Neural cell (in vitro differentiated cells): ENCODE data around the gene SERINC5. TPM values are rescaled to one million over a fixed set of nuclear protein-coding genes. Genes with fewer than 3 reads are reported as not detected.

ENCODE experiments used
- H2AFZ ChIP-seq: fragments of 200-600, 300-800 bp; sonication (generic), shearing (Covaris generic); 2 replicates; pipeline ENCODE4 v1.6.0; 2014; ENCODE audit warnings: low read depth, mild to moderate bottlenecking, antibody characterized with exemption, low read length, moderate library complexity
- H3F3A ChIP-seq: fragments of 200-600 bp; shearing (Covaris generic); 2 replicates; pipeline ENCODE4 v1.6.1; 2016; ENCODE audit warnings: mild to moderate bottlenecking, moderate library complexity, mixed read lengths, antibody characterized with exemption, low read length; ENCODE audit not compliant: insufficient read depth, poor library complexity, severe bottlenecking
- H3K27ac ChIP-seq: fragments of 200-600, 300-800 bp; sonication (generic), shearing (Covaris generic); 2 replicates; pipeline ENCODE4 v1.5.1; 2014; ENCODE audit warnings: mild to moderate bottlenecking, low read length, moderate library complexity
- H3K27me3 ChIP-seq: fragments of 300-800, 200-600 bp; sonication (generic), shearing (Covaris generic); 2 replicates; pipeline ENCODE4 v1.6.0; 2014; ENCODE audit warnings: mild to moderate bottlenecking, low read depth, low read length, moderate library complexity; ENCODE audit not compliant: insufficient read depth
- H3K36me3 ChIP-seq: fragments of 300-800, 200-600 bp; sonication (generic), shearing (Covaris generic); 2 replicates; pipeline ENCODE4 v1.5.1; 2014; ENCODE audit warnings: mild to moderate bottlenecking, antibody characterized with exemption, low read length, moderate library complexity; ENCODE audit not compliant: insufficient read depth
- H3K4me2 ChIP-seq: fragments of 300-800, 200-600 bp; sonication (generic), shearing (Covaris generic); 2 replicates; pipeline ENCODE4 v1.6.0; 2014; ENCODE audit warnings: mild to moderate bottlenecking, low read length
- H3K4me3 ChIP-seq: fragments of 300-800, 200-600 bp; sonication (generic), shearing (Covaris generic); 2 replicates; pipeline ENCODE4 v1.5.1; 2014; ENCODE audit warnings: mild to moderate bottlenecking, low read length, moderate library complexity
- H3K79me2 ChIP-seq: fragments of 200-600 bp; shearing (Covaris generic); replicated peaks from 2 replicates; pipeline ENCODE4 v1.6.0; 2014; ENCODE audit warnings: mild to moderate bottlenecking, low read length, moderate library complexity; ENCODE audit not compliant: insufficient read depth
- H3K9ac ChIP-seq: fragments of 300-800, 200-600 bp; sonication (generic), shearing (Covaris generic); 2 replicates; pipeline ENCODE4 v1.6.1; 2016; ENCODE audit warnings: mild to moderate bottlenecking, low read length, mixed read lengths
- H3K9me2 ChIP-seq: fragments of 200-600 bp; shearing (Covaris generic); 2 replicates; pipeline ENCODE4 v1.6.1; 2016; ENCODE audit warnings: mild to moderate bottlenecking, low read length, mixed read lengths; ENCODE audit not compliant: insufficient read depth
- H3K9me3 ChIP-seq: fragments of 200-600, 300-800 bp; sonication (generic), shearing (Covaris generic); 2 replicates; pipeline ENCODE4 v1.6.1; 2016; ENCODE audit warnings: mild to moderate bottlenecking, mixed run types, low read length, moderate library complexity, mixed read lengths
- H4K20me1 ChIP-seq: fragments of 200-600 bp; shearing (Covaris generic); 2 replicates; pipeline ENCODE4 v1.6.1; 2016; ENCODE audit warnings: mild to moderate bottlenecking, mixed run types; ENCODE audit not compliant: insufficient read depth
- EP300 ChIP-seq: fragments of 450-650 bp; conservative IDR thresholded peaks from 2 replicates; pipeline ENCODE4 v1.6.1; 2014; ENCODE audit warnings: antibody characterized with exemption, mild to moderate bottlenecking, moderate library complexity; ENCODE audit not compliant: poor library complexity, severe bottlenecking
- EZH2 ChIP-seq: fragments of 200-600, 300-800 bp; shearing (Covaris generic), sonication (generic); IDR thresholded peaks from 2 replicates; pipeline ENCODE4 v1.6.1; 2014; ENCODE audit warnings: antibody characterized with exemption, low read length, borderline replicate concordance, mild to moderate bottlenecking; ENCODE audit not compliant: insufficient read depth, poor library complexity, severe bottlenecking
- MXI1 ChIP-seq: fragments of 450-650 bp; conservative IDR thresholded peaks from 2 replicates; pipeline ENCODE4 v1.6.1; 2014; ENCODE audit warnings: antibody characterized with exemption, mild to moderate bottlenecking; ENCODE audit not compliant: poor library complexity, severe bottlenecking
- POLR2AphosphoS5 ChIP-seq: IDR thresholded peaks from 2 replicates; pipeline ENCODE4 v1.6.1; 2012
- RAD21 ChIP-seq: fragments of 450-650 bp; conservative IDR thresholded peaks from 2 replicates; pipeline ENCODE4 v1.6.1; 2014; ENCODE audit warnings: antibody characterized with exemption, mild to moderate bottlenecking, moderate library complexity
- SMC3 ChIP-seq: fragments of 450-650 bp; conservative IDR thresholded peaks from 2 replicates; pipeline ENCODE4 v1.6.1; 2014; ENCODE audit warnings: antibody characterized with exemption, mild to moderate bottlenecking, moderate library complexity; ENCODE audit not compliant: poor library complexity
- TAF1 ChIP-seq: IDR thresholded peaks from 2 replicates; pipeline ENCODE4 v1.6.1; 2012; ENCODE audit warnings: low read depth
- polyA plus RNA-seq: library from polyadenylated mRNA; depleted of rRNA; stranded (reverse); fragments of >200 nt; gene quantifications from 2 replicates; pipeline ENCODE4 v1.2.3, GENCODE V29; 2014
- TF ChIP-seq, protein P1 (sequence below): IDR thresholded peaks from 2 replicates; pipeline ENCODE4 v1.6.1; 2012; ENCODE audit warnings: borderline replicate concordance
- TF ChIP-seq, protein P2 (sequence below): fragments of 450-650 bp; IDR thresholded peaks from 2 replicates; pipeline ENCODE4 v1.5.1; 2014; ENCODE audit warnings: antibody characterized with exemption, mild to moderate bottlenecking, moderate library complexity; ENCODE audit not compliant: poor library complexity, severe bottlenecking

The SERINC5 gene
- polyA plus RNA-seq, 1 donor from 2014 or later = 5.8 TPM

DNA sequence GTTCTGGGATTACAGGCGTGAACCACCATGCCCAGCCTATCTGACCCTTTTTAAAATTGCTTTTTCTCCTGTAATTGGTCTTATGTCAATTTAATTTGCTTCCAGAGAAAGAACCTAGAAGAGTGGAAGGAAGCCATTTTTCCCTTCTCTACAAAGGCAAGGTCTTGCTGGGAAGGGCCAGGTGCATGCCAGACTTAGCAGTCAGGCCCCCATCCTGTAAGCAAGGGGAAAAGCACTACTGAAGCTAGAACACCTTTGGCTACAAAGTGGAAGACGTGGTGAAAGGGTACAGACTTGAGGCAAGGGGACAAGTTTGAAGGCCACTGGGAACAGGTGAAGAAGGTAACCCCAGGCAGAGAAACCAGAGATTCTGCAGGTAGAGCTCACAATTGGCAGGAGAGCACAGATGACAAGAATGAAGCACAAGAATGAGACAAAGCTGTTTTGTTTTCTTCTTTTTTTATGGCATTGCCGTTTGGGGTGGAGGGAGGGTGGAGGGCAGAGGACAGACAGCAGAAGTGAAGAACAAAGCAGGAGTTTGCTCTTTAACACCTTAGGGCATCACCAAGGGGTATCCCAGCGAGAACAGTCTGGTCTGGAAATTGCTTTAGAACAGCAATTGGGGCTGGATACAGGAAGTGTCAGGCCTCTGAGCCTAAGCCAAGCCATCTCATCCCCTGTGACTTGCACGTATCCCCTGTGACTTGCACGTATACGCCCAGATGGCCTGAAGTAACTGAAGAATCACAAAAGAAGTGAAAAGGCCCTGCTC is 72.9 kb downstream of the SERINC5 start:
- H3K9ac ChIP-seq = no peak overlapping the region
- H3K79me2 ChIP-seq = no peaks in the 10 kb centered on the region
- no peak overlapping the region for H3K27ac ChIP-seq
- H3K4me3 ChIP-seq = no peak overlapping the region
- H4K20me1 ChIP-seq = no peaks in the 10 kb centered on the region
- H3K9me2 ChIP-seq = no peaks in the 10 kb centered on the region
- no peaks in the 10 kb centered on the region for H3F3A ChIP-seq
- H3K9me3 ChIP-seq = no peaks in the 10 kb centered on the region
- no peak overlapping the region for H3K4me2 ChIP-seq
- H3K27me3 ChIP-seq = no peaks in the 10 kb centered on the region
- no peaks in the 10 kb centered on the region for H3K36me3 ChIP-seq
- H2AFZ ChIP-seq = no peak overlapping the region
- TF ChIP-seq, protein P1, sequence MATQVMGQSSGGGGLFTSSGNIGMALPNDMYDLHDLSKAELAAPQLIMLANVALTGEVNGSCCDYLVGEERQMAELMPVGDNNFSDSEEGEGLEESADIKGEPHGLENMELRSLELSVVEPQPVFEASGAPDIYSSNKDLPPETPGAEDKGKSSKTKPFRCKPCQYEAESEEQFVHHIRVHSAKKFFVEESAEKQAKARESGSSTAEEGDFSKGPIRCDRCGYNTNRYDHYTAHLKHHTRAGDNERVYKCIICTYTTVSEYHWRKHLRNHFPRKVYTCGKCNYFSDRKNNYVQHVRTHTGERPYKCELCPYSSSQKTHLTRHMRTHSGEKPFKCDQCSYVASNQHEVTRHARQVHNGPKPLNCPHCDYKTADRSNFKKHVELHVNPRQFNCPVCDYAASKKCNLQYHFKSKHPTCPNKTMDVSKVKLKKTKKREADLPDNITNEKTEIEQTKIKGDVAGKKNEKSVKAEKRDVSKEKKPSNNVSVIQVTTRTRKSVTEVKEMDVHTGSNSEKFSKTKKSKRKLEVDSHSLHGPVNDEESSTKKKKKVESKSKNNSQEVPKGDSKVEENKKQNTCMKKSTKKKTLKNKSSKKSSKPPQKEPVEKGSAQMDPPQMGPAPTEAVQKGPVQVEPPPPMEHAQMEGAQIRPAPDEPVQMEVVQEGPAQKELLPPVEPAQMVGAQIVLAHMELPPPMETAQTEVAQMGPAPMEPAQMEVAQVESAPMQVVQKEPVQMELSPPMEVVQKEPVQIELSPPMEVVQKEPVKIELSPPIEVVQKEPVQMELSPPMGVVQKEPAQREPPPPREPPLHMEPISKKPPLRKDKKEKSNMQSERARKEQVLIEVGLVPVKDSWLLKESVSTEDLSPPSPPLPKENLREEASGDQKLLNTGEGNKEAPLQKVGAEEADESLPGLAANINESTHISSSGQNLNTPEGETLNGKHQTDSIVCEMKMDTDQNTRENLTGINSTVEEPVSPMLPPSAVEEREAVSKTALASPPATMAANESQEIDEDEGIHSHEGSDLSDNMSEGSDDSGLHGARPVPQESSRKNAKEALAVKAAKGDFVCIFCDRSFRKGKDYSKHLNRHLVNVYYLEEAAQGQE = no peak
- TF ChIP-seq SMC3 = no peak
- TF ChIP-seq, protein P2, sequence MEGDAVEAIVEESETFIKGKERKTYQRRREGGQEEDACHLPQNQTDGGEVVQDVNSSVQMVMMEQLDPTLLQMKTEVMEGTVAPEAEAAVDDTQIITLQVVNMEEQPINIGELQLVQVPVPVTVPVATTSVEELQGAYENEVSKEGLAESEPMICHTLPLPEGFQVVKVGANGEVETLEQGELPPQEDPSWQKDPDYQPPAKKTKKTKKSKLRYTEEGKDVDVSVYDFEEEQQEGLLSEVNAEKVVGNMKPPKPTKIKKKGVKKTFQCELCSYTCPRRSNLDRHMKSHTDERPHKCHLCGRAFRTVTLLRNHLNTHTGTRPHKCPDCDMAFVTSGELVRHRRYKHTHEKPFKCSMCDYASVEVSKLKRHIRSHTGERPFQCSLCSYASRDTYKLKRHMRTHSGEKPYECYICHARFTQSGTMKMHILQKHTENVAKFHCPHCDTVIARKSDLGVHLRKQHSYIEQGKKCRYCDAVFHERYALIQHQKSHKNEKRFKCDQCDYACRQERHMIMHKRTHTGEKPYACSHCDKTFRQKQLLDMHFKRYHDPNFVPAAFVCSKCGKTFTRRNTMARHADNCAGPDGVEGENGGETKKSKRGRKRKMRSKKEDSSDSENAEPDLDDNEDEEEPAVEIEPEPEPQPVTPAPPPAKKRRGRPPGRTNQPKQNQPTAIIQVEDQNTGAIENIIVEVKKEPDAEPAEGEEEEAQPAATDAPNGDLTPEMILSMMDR = no peak
- TF ChIP-seq RAD21 = no peak
- no peak for TF ChIP-seq EZH2
- TF ChIP-seq MXI1 = no peak
- no peak for TF ChIP-seq EP300
- TF ChIP-seq TAF1 = no peak
- TF ChIP-seq POLR2AphosphoS5 = no peak

DNA sequence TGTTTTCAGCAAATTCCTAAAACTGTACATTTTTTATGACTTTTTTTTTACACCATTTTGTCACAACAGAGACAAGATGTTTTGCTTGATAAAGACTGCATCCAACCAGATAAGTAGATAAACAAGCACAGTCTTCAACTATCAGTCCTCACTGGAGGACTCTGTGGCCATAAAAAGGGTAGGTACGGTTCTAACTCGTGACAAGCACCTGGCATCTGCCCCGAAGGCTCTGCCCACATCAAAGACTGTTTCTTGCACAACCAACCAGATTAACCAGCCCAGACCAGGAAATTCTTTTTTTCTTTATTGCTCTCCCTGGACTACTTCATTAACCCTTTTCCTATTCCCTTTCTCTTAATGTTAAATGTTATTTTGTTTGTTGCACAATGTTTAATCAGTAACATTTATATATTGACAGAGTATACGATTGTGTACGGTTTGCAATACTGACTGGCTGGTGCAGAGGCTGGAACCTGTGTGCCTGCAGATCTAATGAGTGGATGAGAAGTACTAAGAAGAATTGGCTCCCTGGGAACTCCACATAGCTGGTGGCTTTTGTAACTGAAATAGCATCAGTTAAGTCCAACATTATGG is 74.1 kb downstream of the SERINC5 start:
- no peaks in the 10 kb centered on the region for H4K20me1 ChIP-seq
- H3K27ac ChIP-seq = no peak overlapping the region
- no peaks in the 10 kb centered on the region for H3K36me3 ChIP-seq
- H3F3A ChIP-seq = no peaks in the 10 kb centered on the region
- no peak overlapping the region for H3K4me3 ChIP-seq
- no peak overlapping the region for H2AFZ ChIP-seq
- TF ChIP-seq, protein P2 = no peak
- no peak for TF ChIP-seq TAF1
- no peak for TF ChIP-seq POLR2AphosphoS5
- TF ChIP-seq, protein P1 = no peak
- TF ChIP-seq RAD21 = no peak
- TF ChIP-seq SMC3 = no peak
- TF ChIP-seq EZH2 = no peak
- TF ChIP-seq MXI1 = no peak
- no peak for TF ChIP-seq EP300
- H3K4me2 ChIP-seq = no peak overlapping the region
- H3K9me2 ChIP-seq = no peaks in the 10 kb centered on the region
- H3K79me2 ChIP-seq = no peaks in the 10 kb centered on the region
- no peak overlapping the region for H3K9ac ChIP-seq
- no peaks in the 10 kb centered on the region for H3K27me3 ChIP-seq
- no peaks in the 10 kb centered on the region for H3K9me3 ChIP-seq
